DOHH2 (cell line): Measurements from ENCODE around the gene VWF.
A peak's percentile ranks its signal among the peaks of the same experiment; 100 is the strongest.

ENCODE experiments used
- H3F3A ChIP-seq: fragments of 200-600 bp; sonication (generic), shearing (Covaris generic); 2 replicates; pipeline ENCODE4 v1.6.0; 2016; ENCODE audit warnings: antibody characterized with exemption, mild to moderate bottlenecking; ENCODE audit not compliant: control insufficient read depth, insufficient read depth
- H3K27ac ChIP-seq: fragments of 200-600 bp; sonication (generic); 2 replicates; pipeline ENCODE4 v1.5.1; 2014; ENCODE audit warnings: low read depth, mild to moderate bottlenecking, low read length, moderate library complexity
- H3K27me3 ChIP-seq: fragments of 200-600 bp; sonication (generic); 2 replicates; pipeline ENCODE4 v1.6.1; 2014; ENCODE audit warnings: mild to moderate bottlenecking, low read length, mixed read lengths; ENCODE audit not compliant: control insufficient read depth
- H3K36me3 ChIP-seq: fragments of 200-600 bp; sonication (generic); 2 replicates; pipeline ENCODE4 v1.6.1; 2014; ENCODE audit warnings: mild to moderate bottlenecking, low read length, moderate library complexity, mixed read lengths; ENCODE audit not compliant: control insufficient read depth
- H3K4me1 ChIP-seq: fragments of 200-600 bp; sonication (generic); 2 replicates; pipeline ENCODE4 v1.6.1; 2014; ENCODE audit warnings: mild to moderate bottlenecking, low read length, mixed read lengths; ENCODE audit not compliant: control insufficient read depth
- H3K4me2 ChIP-seq: fragments of 200-600 bp; sonication (generic); 2 replicates; pipeline ENCODE4 v1.6.0; 2014; ENCODE audit warnings: mild to moderate bottlenecking, low read length, moderate library complexity
- H3K4me3 ChIP-seq: fragments of 200-600 bp; sonication (generic); 2 replicates; pipeline ENCODE4 v1.5.1; 2014; ENCODE audit warnings: mild to moderate bottlenecking, low read length, mixed read lengths
- H3K79me2 ChIP-seq: fragments of 200-600 bp; sonication (generic); 2 replicates; pipeline ENCODE4 v1.6.1; 2014; ENCODE audit warnings: mild to moderate bottlenecking, low read length, mixed read lengths; ENCODE audit not compliant: control insufficient read depth
- H3K9me2 ChIP-seq: fragments of 200-600 bp; sonication (generic); replicated peaks from 2 replicates; pipeline ENCODE4 v1.6.1; 2014; ENCODE audit warnings: mild to moderate bottlenecking, low read length, mixed read lengths; ENCODE audit not compliant: control insufficient read depth
- H3K9me3 ChIP-seq: fragments of 200-600 bp; sonication (generic); 2 replicates; pipeline ENCODE4 v1.6.1; 2014; ENCODE audit warnings: antibody characterized with exemption, low read length, mixed read lengths; ENCODE audit not compliant: control insufficient read depth, insufficient read depth
- H4K20me1 ChIP-seq: fragments of 200-600 bp; sonication (generic); 2 replicates; pipeline ENCODE4 v1.6.0; 2014; ENCODE audit warnings: low read depth, mild to moderate bottlenecking, antibody characterized with exemption, low read length, moderate library complexity; ENCODE audit not compliant: control insufficient read depth, insufficient read depth
- EZH2phosphoT487 ChIP-seq: fragments of 200-600 bp; sonication (generic); IDR thresholded peaks from 2 replicates; pipeline ENCODE4 v1.6.1; 2017; ENCODE audit warnings: borderline replicate concordance, mild to moderate bottlenecking, antibody characterized with exemption, low read length, moderate library complexity, mixed read lengths
- TF ChIP-seq, protein P1 (sequence below): fragments of 200-600 bp; sonication (generic); IDR thresholded peaks from one replicate; pipeline ENCODE4 v1.5.1; 2014; ENCODE audit warnings: antibody characterized with exemption, mild to moderate bottlenecking, low read depth, low read length; ENCODE audit not compliant: poor library complexity, severe bottlenecking

The VWF gene

DNA sequence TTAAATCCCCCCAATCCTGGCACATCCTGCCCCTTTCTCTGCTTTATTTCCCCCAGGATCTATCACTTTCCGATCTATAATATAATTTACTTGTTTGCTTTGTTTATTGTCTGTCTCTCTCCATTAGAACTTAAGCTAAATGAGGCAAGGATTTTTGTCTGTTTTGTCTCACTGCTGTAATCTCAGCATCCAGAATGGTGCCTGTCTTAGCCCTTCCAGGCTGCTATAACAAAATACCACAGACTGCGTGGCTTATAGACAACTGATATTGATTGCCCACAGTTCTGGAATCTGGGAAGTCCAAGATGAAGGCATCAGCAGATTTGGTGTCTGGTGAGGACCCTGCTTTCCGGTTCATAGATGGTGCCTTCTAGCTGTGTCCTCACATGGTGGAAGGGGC, 65.2 kb downstream of the VWF start:
- H3K27me3 ChIP-seq, result peaks cover 3% of the 10 kb centered on the region; the same call in 1 of the 2 replicates
- H3K9me3 ChIP-seq, result no peaks in the 10 kb centered on the region
- no peaks in the 10 kb centered on the region for H3K79me2 ChIP-seq
- H3K4me3 ChIP-seq, result no peak overlapping the region
- H3F3A ChIP-seq, result no peaks in the 10 kb centered on the region
- no peaks in the 10 kb centered on the region for H3K4me1 ChIP-seq
- H3K27ac ChIP-seq, result no peak overlapping the region
- H3K4me2 ChIP-seq, result no peak overlapping the region
- no peaks in the 10 kb centered on the region for H4K20me1 ChIP-seq
- no peaks in the 10 kb centered on the region for H3K9me2 ChIP-seq
- H3K36me3 ChIP-seq, result no peaks in the 10 kb centered on the region
- TF ChIP-seq, protein P1, sequence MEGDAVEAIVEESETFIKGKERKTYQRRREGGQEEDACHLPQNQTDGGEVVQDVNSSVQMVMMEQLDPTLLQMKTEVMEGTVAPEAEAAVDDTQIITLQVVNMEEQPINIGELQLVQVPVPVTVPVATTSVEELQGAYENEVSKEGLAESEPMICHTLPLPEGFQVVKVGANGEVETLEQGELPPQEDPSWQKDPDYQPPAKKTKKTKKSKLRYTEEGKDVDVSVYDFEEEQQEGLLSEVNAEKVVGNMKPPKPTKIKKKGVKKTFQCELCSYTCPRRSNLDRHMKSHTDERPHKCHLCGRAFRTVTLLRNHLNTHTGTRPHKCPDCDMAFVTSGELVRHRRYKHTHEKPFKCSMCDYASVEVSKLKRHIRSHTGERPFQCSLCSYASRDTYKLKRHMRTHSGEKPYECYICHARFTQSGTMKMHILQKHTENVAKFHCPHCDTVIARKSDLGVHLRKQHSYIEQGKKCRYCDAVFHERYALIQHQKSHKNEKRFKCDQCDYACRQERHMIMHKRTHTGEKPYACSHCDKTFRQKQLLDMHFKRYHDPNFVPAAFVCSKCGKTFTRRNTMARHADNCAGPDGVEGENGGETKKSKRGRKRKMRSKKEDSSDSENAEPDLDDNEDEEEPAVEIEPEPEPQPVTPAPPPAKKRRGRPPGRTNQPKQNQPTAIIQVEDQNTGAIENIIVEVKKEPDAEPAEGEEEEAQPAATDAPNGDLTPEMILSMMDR, result no peak
- no peak for TF ChIP-seq EZH2phosphoT487

DNA sequence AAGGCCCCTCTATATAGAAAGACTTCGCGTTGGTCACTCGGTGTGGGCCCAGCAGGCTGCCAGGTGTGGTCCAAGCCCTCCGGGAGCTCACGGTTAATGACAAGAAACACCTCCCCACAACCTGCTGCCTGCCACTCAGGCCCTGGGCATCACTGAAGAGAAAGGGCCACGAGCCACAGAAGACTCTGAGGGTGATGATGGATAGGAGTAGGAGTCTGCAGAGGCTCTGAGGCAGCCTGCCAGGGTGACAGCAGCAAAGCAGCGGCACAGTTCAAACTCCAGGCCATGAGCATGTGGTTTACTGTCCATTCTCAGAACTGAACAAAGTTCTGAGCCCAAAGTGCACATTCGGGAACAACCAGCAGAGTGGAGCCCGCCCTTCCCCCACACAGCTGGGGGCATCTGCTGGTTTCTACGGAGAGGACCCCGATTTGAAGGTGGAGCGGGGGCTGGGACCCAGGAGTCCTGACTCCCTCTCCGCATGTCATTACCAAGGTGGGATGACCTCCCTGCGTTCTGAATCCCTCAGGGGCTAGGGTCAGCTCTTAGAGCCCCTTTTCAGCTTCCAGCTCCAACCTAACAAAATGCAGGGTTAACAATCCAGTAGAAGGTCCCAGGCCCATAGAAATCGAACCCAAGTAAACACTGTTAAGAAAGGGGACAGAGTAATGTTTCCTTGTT, 65.8 kb downstream of the VWF start:
- no peaks in the 10 kb centered on the region for H4K20me1 ChIP-seq
- no peaks in the 10 kb centered on the region for H3K36me3 ChIP-seq
- H3K4me1 ChIP-seq, result no peaks in the 10 kb centered on the region
- H3K27ac ChIP-seq, result no peak overlapping the region
- H3K79me2 ChIP-seq, result no peaks in the 10 kb centered on the region
- no peaks in the 10 kb centered on the region for H3K9me3 ChIP-seq
- H3K9me2 ChIP-seq, result no peaks in the 10 kb centered on the region
- no peaks in the 10 kb centered on the region for H3F3A ChIP-seq
- no peak overlapping the region for H3K4me3 ChIP-seq
- H3K27me3 ChIP-seq, result peaks cover 3% of the 10 kb centered on the region; the same call in 1 of the 2 replicates
- no peak for TF ChIP-seq EZH2phosphoT487
- TF ChIP-seq, protein P1, result no peak
- H3K4me2 ChIP-seq, result no peak overlapping the region

DNA sequence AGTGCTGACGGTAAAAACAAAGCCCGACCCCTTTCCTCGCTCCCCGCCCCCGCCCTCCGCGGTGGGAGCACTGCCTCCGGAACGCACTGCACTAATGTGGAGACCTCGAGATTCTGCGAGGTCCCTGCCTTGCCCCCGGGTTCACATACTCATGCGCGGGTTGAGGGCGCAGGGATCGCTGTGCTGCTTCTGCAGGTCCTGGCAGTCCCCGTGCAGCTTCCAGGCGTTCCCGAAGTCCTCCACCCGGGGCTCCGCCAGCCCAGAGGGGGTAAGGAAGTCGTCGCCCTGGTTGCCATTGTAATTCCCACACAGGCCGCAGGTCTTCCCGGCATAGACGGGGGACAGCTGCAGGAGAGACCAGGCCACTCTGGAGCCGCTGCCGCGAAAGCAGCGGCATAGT, 66.8 kb downstream of the VWF start:
- Histone ChIP-seq H3K9me2 (no peaks in the 10 kb centered on the region), H4K20me1 (no peaks in the 10 kb centered on the region), H3K9me3 (no peaks in the 10 kb centered on the region), H3K27me3 (peaks cover 3% of the 10 kb centered on the region; the same call in 1 of the 2 replicates), H3K4me3 (no peak overlapping the region), H3F3A (no peaks in the 10 kb centered on the region), H3K4me1 (no peaks in the 10 kb centered on the region), H3K4me2 (no peak overlapping the region), H3K27ac (no peak overlapping the region), H3K36me3 (no peaks in the 10 kb centered on the region), H3K79me2 (no peaks in the 10 kb centered on the region)
- no peak for TF ChIP-seq EZH2phosphoT487

DNA sequence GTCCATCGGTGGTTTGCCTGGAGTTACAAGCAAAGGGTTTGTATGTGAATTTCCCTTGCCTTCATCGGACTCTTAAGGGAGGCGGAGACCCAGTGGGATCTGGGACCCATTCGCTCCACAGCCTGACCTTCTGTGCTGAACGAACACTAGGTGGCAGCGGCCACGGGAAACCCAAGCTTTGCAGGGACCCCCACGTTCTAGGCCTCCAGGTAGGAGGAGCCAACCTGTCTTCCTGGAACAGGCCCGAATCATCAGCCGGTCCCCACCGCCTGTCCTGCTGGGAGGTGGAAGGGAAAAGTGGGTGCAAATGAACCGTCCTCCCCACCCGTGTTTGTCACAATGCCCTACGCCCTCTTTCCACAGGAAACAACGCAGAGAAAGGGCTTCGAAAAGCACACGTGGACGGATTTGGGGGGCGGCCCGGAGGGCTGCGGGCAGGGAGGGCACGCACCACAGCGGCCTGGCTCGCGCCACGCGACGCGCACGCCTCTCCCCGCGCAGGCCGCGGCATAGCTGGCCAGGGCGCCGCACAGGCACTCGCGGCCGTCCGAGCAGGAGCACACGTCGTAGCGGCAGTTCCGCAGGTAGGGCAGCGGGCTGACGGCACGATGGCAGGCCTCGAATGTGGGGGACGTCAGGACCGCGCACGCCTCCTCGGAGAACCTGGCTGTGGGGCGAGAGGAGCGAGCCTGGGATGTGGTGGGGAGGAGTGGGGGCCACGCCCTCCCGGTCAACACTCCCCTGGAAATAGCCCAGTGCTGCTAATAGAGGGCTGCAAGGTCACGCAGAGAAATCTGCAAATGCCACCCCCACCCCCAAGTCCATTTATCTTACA, 67.8 kb downstream of the VWF start:
- Histone ChIP-seq H3K9me2 (no peaks in the 10 kb centered on the region), H3K27ac (no peak overlapping the region), H4K20me1 (no peaks in the 10 kb centered on the region), H3K36me3 (no peaks in the 10 kb centered on the region), H3K27me3 (peaks cover 3% of the 10 kb centered on the region; the same call in 1 of the 2 replicates), H3K4me1 (no peaks in the 10 kb centered on the region), H3K79me2 (no peaks in the 10 kb centered on the region), H3F3A (no peaks in the 10 kb centered on the region), H3K9me3 (no peaks in the 10 kb centered on the region), H3K4me3 (no peak overlapping the region), H3K4me2 (no peak overlapping the region)
- no peak for TF ChIP-seq EZH2phosphoT487
- TF ChIP-seq, protein P1, result peak; percentile 51
